ENCODE results near the gene GJB1. TPM values are rescaled to one million over a fixed set of nuclear protein-coding genes. Genes with fewer than 3 reads are reported as not detected.
A peak's percentile ranks its signal among the peaks of the same experiment; 100 is the strongest.

Gene GJB1
- total RNA-seq, 1 experiment from 2014 or later: not detected

DNA sequence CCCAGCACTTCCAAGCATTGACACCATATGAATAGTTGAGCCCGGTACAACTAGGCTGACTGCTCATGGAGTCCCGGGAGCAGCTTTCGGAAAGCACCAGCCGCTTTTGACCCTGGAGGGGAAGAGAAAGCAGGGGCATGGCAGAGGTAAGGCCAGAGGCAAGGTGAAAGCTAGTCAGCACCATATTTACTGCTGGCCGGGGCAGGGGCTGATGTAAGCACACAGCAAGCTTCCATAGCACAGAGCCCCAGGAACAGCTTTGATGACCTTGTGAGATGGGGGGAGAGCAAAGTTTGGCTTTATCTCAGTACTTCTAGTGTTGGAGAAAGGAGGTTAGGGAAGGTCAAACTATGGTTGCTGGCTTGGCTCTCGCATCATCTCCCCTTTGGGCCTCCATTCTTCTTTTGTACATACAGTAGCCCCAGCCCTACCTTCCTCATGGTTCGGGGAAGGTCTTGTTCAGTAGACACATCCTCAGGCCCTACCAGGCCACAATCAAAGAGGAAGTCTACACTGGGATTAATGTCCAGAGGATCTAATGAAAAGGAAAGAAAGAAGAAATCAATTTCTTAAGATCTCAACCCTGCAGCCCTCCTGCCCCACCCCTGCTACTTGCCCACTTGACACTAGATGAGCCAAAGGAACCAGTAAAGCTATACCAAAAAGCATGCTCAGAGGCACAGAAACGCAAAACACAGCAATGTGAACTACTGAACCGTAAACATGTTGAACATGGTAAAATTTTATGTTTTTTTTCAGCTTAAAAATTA lies 21.5 kb downstream of the GJB1 start:
- H2BK120ac ChIP-seq (ENCODE audit: low read depth, low read length, poor library complexity, severe bottlenecking): no peak overlapping the region
- no peak overlapping the region for H4K91ac ChIP-seq (ENCODE audit: insufficient read length, low read depth, low read length)
- no peaks in the 10 kb centered on the region for H3K27me3 ChIP-seq (ENCODE audit: insufficient read depth, low read length)
- no peaks in the 10 kb centered on the region for H3K4me1 Mint-ChIP-seq
- no CpG with 5 or more reads among the region's 9 CpGs for WGBS (ENCODE audit: extremely low coverage, insufficient read length, low lambda C conversion rate)
- H3K27ac Mint-ChIP-seq: peak overlapping the region in 1 of 3 experiments; percentile 88; a peak in 1 of 7 replicates
- no peak overlapping the region for H2BK12ac ChIP-seq (ENCODE audit: insufficient read length, low read depth, low read length)
- no peak overlapping the region for H3K27ac ChIP-seq (ENCODE audit: insufficient read length, low read depth, low read length)
- H3K79me1 ChIP-seq (ENCODE audit: insufficient read depth, low read depth, low read length, poor library complexity, severe bottlenecking): no peaks in the 10 kb centered on the region
- H3K14ac ChIP-seq (ENCODE audit: insufficient read depth, low read length): no peak overlapping the region
- H3K4me1 ChIP-seq (ENCODE audit: insufficient read depth, low read length): no peaks in the 10 kb centered on the region
- TF ChIP-seq, protein P1, sequence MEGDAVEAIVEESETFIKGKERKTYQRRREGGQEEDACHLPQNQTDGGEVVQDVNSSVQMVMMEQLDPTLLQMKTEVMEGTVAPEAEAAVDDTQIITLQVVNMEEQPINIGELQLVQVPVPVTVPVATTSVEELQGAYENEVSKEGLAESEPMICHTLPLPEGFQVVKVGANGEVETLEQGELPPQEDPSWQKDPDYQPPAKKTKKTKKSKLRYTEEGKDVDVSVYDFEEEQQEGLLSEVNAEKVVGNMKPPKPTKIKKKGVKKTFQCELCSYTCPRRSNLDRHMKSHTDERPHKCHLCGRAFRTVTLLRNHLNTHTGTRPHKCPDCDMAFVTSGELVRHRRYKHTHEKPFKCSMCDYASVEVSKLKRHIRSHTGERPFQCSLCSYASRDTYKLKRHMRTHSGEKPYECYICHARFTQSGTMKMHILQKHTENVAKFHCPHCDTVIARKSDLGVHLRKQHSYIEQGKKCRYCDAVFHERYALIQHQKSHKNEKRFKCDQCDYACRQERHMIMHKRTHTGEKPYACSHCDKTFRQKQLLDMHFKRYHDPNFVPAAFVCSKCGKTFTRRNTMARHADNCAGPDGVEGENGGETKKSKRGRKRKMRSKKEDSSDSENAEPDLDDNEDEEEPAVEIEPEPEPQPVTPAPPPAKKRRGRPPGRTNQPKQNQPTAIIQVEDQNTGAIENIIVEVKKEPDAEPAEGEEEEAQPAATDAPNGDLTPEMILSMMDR (conservative IDR thresholded peaks at IDR 0.05): no peak
- no peak overlapping the region for H3K4me2 ChIP-seq (ENCODE audit: insufficient read depth, insufficient read length, low read length)
- H2BK5ac ChIP-seq (ENCODE audit: insufficient read length, low read length): no peak overlapping the region
- H4K20me1 ChIP-seq (ENCODE audit: control insufficient read depth, insufficient read depth, insufficient read length): no peaks in the 10 kb centered on the region
- H3K18ac ChIP-seq (ENCODE audit: insufficient read length, low read depth, low read length): no peak overlapping the region
- H2AFZ ChIP-seq (ENCODE audit: low read length): no peak overlapping the region
- H3K4ac ChIP-seq (ENCODE audit: low read depth, low read length): no peak overlapping the region
- no peak overlapping the region for H3K9ac ChIP-seq (ENCODE audit: extremely low read depth, insufficient read length, low read length)
- H2BK20ac ChIP-seq (ENCODE audit: low read depth, low read length, poor library complexity, severe bottlenecking): no peak overlapping the region
- peaks cover 49% of the 10 kb centered on the region for H3K9me3 ChIP-seq (ENCODE audit: control insufficient read depth, low read depth, low read length)
- no peak overlapping the region for H2AK5ac ChIP-seq (ENCODE audit: insufficient read length, low read length)
- H3T11ph ChIP-seq (ENCODE audit: low read length): no peak overlapping the region
- H4K5ac ChIP-seq (ENCODE audit: insufficient read length, low read depth, low read length): no peak overlapping the region
- no peak overlapping the region for H3K4me3 Mint-ChIP-seq
- H3K23ac ChIP-seq (ENCODE audit: insufficient read length, low read depth, low read length): no peak overlapping the region
- no peak for DNase-seq
- no peaks in the 10 kb centered on the region for H3K27me3 Mint-ChIP-seq (ENCODE audit: low read depth)
- H3K9me3 Mint-ChIP-seq: peaks cover 83 to 92% of the 10 kb centered on the region in 2 experiments
- no peak overlapping the region for H2BK15ac ChIP-seq (ENCODE audit: low read depth, low read length)
- no peak overlapping the region for H4K8ac ChIP-seq (replicated peaks; ENCODE audit: insufficient read length, low read depth, low read length)
- H3K36me3 Mint-ChIP-seq (ENCODE audit: insufficient read depth in 1 of 3, low read depth in 3 of 3): peaks cover 77 to 98% (median 98%) of the 10 kb centered on the region in 3 experiments
- H3K79me2 ChIP-seq (ENCODE audit: insufficient read depth, low read length): no peaks in the 10 kb centered on the region
- no peak overlapping the region for H3K56ac ChIP-seq (ENCODE audit: insufficient read length, low read depth, low read length)
- peaks cover 2% of the 10 kb centered on the region for H3K23me2 ChIP-seq (ENCODE audit: insufficient read length, low read depth, low read length, poor library complexity, severe bottlenecking)

Data from H9 (cell line).